ENCODE measurements around the gene ACTR2. TPM values are rescaled to one million over a fixed set of nuclear protein-coding genes. Genes with fewer than 3 reads are reported as not detected.

The ACTR2 gene
- total and polyA plus RNA-seq, 2 of the 13 experiments (the other 11 are each of a cell fraction or from before 2014, with no cell fraction given), result 51.2 to 100 TPM

DNA sequence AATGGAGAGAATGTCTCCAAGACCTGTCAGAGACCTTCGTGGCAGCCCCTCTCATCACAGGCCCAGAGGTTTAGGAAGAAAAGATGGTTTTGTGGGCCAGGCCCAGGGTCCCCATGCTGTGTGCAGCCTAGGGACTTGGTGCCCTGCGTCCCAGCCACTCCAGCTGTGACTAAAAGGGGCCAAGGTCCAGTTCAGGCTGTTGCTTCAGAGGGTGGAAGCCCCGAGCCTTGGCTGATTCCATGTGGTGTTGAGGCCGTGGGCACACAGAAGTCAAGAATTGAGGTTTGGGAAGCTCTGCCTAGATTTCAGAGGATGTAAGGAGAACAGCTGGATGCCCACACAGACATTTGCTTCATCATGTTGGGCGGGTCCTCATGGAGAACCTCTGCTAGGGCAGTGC lies 45.1 kb upstream of the ACTR2 start (continued):
- TF ChIP-seq, protein P1, sequence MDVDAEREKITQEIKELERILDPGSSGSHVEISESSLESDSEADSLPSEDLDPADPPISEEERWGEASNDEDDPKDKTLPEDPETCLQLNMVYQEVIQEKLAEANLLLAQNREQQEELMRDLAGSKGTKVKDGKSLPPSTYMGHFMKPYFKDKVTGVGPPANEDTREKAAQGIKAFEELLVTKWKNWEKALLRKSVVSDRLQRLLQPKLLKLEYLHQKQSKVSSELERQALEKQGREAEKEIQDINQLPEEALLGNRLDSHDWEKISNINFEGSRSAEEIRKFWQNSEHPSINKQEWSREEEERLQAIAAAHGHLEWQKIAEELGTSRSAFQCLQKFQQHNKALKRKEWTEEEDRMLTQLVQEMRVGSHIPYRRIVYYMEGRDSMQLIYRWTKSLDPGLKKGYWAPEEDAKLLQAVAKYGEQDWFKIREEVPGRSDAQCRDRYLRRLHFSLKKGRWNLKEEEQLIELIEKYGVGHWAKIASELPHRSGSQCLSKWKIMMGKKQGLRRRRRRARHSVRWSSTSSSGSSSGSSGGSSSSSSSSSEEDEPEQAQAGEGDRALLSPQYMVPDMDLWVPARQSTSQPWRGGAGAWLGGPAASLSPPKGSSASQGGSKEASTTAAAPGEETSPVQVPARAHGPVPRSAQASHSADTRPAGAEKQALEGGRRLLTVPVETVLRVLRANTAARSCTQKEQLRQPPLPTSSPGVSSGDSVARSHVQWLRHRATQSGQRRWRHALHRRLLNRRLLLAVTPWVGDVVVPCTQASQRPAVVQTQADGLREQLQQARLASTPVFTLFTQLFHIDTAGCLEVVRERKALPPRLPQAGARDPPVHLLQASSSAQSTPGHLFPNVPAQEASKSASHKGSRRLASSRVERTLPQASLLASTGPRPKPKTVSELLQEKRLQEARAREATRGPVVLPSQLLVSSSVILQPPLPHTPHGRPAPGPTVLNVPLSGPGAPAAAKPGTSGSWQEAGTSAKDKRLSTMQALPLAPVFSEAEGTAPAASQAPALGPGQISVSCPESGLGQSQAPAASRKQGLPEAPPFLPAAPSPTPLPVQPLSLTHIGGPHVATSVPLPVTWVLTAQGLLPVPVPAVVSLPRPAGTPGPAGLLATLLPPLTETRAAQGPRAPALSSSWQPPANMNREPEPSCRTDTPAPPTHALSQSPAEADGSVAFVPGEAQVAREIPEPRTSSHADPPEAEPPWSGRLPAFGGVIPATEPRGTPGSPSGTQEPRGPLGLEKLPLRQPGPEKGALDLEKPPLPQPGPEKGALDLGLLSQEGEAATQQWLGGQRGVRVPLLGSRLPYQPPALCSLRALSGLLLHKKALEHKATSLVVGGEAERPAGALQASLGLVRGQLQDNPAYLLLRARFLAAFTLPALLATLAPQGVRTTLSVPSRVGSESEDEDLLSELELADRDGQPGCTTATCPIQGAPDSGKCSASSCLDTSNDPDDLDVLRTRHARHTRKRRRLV (CRISPR knock-in tag; IDR thresholded peaks at IDR 0.05), result no peak
- TF ChIP-seq GTF3A (CRISPR knock-in tag; conservative IDR thresholded peaks at IDR 0.05) (no peak), MAF1 (CRISPR knock-in tag; IDR thresholded peaks at IDR 0.05; ENCODE audit: borderline replicate concordance) (no peak), ZNF772 (CRISPR knock-in tag; IDR thresholded peaks at IDR 0.05) (no peak), YY1 (IDR thresholded peaks at IDR 0.05; ENCODE audit: insufficient read depth, insufficient replicate concordance, low read depth, low read length) (peak; percentile 14), ZNF124 (CRISPR knock-in tag; IDR thresholded peaks at IDR 0.05) (no peak), MEF2D (CRISPR knock-in tag; IDR thresholded peaks at IDR 0.05) (0 out of 2 replicates have a peak, but pooled peaks have one; percentile 40), ZNF512B (CRISPR knock-in tag; IDR thresholded peaks at IDR 0.05; ENCODE audit: borderline replicate concordance) (0 out of 2 replicates have a peak, but pooled peaks have one; percentile 48), RBAK (CRISPR knock-in tag; IDR thresholded peaks at IDR 0.05) (0 out of 2 replicates have a peak, but pooled peaks have one; percentile 44), HDAC2 (CRISPR knock-in tag; IDR thresholded peaks at IDR 0.05) (peak; percentile 55; the same call in 1 of the 2 replicates), CEBPB (IDR thresholded peaks at IDR 0.05; ENCODE audit: borderline replicate concordance, low read depth, low read length) (peak; percentile 77), ZGPAT (CRISPR knock-in tag; IDR thresholded peaks at IDR 0.05) (peak; percentile 42; the same call in 1 of the 2 replicates), ZNF549 (CRISPR knock-in tag; IDR thresholded peaks at IDR 0.05) (peak; percentile 56; the same call in 1 of the 2 replicates), SP4 (CRISPR knock-in tag; IDR thresholded peaks at IDR 0.05) (no peak), ZNF234 (CRISPR knock-in tag; conservative IDR thresholded peaks at IDR 0.05) (no peak)
- TF ChIP-seq, protein P2, sequence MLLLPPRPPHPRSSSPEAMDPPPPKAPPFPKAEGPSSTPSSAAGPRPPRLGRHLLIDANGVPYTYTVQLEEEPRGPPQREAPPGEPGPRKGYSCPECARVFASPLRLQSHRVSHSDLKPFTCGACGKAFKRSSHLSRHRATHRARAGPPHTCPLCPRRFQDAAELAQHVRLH (CRISPR knock-in tag; IDR thresholded peaks at IDR 0.05; ENCODE audit: borderline replicate concordance, low read depth), result no peak

Data from HepG2 (cell line).